ENCODE data around the gene EXD1.
"Not testable (repeated sequence)": the region's sequence is repeated elsewhere in the genome, so short reads cannot be mapped to it uniquely, and the experiment has no call there.

Gene EXD1

DNA sequence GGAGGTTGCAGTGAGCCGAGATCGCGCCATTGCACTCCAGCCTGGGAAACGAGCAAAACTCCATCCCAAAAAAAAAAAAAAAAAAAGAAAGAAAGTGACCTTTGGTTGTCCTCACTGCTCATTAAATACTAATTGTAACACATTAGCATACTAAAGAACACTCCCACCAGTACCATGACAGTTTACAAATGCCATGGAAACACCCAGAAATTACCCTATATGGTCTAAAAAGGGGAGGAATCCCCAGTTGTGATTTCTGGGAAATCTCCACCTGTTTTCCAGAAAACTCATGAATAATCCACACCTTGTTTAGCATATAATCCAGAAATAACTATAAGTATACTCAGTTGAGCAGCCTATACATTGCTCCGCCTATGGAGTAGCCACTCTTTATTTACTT lies 90.9 kb downstream of the EXD1 start:
- DNase-seq, result no peak

GRCh38 chr15:41139112-41139511 lies 91.4 kb downstream of the EXD1 start:
- not testable (repeated sequence) for DNase-seq

DNA sequence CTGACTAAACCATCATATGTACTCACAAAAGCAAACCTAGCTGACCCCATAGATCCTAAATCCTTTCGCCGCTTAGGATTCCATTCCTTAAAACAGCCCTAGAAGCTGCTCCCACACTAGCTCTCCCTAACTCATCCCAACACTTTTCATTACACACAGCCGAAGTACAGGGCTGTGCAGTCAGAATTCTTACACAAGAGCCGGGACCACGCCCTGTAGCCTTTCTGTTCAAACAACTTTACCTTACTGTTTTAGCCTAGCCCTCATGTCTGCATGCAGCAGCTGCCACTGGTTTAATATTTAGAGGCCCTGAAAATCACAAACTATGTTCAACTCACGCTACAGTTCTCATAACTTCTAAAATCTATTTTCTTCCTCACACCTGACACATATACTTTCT lies 95.0 kb downstream of the EXD1 start:
- DNase-seq, result not testable (repeated sequence)

DNA sequence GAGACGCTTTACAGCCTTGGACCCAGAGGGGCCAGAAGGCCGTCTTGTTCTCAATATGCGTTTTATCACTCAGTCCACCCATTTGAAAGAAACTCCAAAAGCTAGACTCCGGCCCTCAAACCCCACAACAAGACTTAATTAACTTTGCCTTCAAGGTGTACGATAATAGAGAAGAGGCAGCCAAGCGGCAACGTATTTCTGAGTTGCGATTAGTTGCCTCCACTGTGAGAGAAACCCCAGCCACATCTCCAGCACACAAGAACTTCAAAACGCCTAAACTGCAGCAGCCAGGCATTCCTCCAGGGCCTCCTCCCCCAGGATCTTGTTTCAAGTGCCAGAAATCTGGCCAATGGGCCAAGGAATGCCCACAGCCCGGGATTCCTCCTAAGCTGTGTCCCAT lies 97.1 kb downstream of the EXD1 start:
- no peak for DNase-seq
